SK-N-MC (cell line): Measurements from ENCODE around the gene NUP214.

ENCODE experiments used
- EZH2 ChIP-seq: fragments of 200-600 bp; sonication (generic); IDR thresholded peaks from one replicate; pipeline ENCODE4 v1.6.1; 2017; ENCODE audit warnings: antibody characterized with exemption
- FOXP2 ChIP-seq: optimal IDR thresholded peaks from 2 replicates; pipeline ENCODE3; 2011; ENCODE audit warnings: mild to moderate bottlenecking, moderate library complexity; ENCODE audit not compliant: insufficient read depth; ENCODE audit errors: extremely low read length, control extremely low read depth
- POLR2AphosphoS5 ChIP-seq: IDR thresholded peaks from 2 replicates; pipeline ENCODE4 v1.6.1; 2012; ENCODE audit warnings: mild to moderate bottlenecking, low read depth, low read length, borderline replicate concordance

DNA sequence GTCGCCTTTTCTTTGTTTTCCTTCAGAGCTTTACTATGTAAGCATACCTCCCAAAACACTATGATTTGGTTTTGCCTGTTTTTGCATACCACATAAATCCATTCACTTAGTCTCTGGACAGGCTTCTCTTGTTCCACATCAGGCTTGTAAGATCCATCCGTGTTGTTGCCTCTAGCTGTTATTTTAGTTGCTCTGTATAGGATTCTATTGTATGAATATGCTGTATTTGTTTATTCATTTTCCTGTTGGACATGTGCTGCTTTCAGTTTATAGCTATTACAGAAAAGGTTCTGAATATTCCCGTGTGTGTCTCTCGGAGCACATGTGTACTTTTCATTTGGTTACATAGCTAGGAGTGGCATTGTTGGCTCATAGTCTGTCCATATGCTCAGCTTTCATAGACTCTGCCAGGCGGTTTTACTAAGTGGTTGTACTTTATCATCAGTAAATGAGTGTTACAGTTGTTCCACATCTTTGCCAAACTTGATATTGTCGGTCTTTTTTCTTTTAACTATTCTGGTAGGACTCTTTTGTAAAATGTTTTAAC is 41.8 kb downstream of the NUP214 start:
- TF ChIP-seq EZH2 (no peak), FOXP2 (no peak), POLR2AphosphoS5 (no peak)
